HEK293 (cell line): ENCODE data around the gene CPEB4.

Experiments used
- CTCF ChIP-seq: fragments of 450-650 bp; formaldehyde crosslinking; IDR thresholded peaks from 2 replicates; pipeline ENCODE4 v1.5.1; 2016; ENCODE audit warnings: missing biosample characterization, missing genetic modification characterization
- ZNF174 ChIP-seq: fragments of 450-650 bp; formaldehyde crosslinking; IDR thresholded peaks from 2 replicates; pipeline ENCODE4 v1.5.0; 2017; ENCODE audit warnings: missing biosample characterization, mild to moderate bottlenecking, missing genetic modification characterization
- ZNF24 ChIP-seq: fragments of 450-650 bp; formaldehyde crosslinking; IDR thresholded peaks from 2 replicates; pipeline ENCODE4 v1.5.1; 2016; ENCODE audit warnings: missing biosample characterization, missing genetic modification characterization

- TF ChIP-seq ZNF174 (no peak), CTCF (tag by site-specific recombination) (no peak), ZNF24 (tag by site-specific recombination) (no peak)
Observed at GRCh38 chr5:173858021-173858669, 30.0 kb upstream of the CPEB4 start.
